ENCODE measurements around the gene SDHAF2. TPM values are rescaled to one million over a fixed set of nuclear protein-coding genes. Genes with fewer than 3 reads are reported as not detected.

Gene SDHAF2
- total RNA-seq, 1 experiment from 2014 or later, result 90.4 TPM

DNA sequence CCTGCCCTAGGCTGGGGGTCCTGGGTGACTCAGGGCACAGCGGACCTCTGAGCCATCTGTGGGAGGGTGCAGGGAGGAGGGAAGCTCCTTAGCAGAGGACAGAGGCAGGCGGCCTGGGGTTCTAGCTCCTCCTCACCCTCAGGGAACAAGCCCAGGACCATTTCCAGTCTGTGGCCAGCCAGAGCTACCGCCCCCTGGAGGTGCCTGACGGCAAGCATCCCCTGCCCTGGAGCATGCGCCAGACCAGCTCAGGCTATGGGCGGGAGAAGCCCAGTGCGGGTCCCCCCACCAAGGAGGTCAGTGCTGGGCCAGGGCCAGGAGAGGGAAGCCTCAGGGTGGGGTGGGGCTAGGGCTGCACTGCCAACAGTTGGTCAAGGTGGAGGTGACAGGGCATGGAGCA is 52.6 kb downstream of the SDHAF2 start:
- no peak overlapping the region for H2AFZ ChIP-seq (ENCODE audit: low read length)
- ChIA-PET CTCF (interaction anchor here (0.6 to 1.3 kb wide), 5 partner anchors 12 to 156 kb away, joined by 3 read pairs; no protein-coding TSS in a partner anchor), POLR2A (ENCODE audit: unreplicated experiment) (no interaction called here)
- no peaks in the 10 kb centered on the region for H4K20me1 ChIP-seq (ENCODE audit: low read length)
- no peak for TF ChIP-seq EZH2phosphoT487 (IDR thresholded peaks at IDR 0.05; ENCODE audit: borderline replicate concordance, low read length)
- TF ChIP-seq, protein P1, sequence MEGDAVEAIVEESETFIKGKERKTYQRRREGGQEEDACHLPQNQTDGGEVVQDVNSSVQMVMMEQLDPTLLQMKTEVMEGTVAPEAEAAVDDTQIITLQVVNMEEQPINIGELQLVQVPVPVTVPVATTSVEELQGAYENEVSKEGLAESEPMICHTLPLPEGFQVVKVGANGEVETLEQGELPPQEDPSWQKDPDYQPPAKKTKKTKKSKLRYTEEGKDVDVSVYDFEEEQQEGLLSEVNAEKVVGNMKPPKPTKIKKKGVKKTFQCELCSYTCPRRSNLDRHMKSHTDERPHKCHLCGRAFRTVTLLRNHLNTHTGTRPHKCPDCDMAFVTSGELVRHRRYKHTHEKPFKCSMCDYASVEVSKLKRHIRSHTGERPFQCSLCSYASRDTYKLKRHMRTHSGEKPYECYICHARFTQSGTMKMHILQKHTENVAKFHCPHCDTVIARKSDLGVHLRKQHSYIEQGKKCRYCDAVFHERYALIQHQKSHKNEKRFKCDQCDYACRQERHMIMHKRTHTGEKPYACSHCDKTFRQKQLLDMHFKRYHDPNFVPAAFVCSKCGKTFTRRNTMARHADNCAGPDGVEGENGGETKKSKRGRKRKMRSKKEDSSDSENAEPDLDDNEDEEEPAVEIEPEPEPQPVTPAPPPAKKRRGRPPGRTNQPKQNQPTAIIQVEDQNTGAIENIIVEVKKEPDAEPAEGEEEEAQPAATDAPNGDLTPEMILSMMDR (conservative IDR thresholded peaks at IDR 0.05; ENCODE audit: low read depth, low read length), result peak; percentile 75
- no peak for TF ChIP-seq EZH2 (IDR thresholded peaks at IDR 0.05; ENCODE audit: low read length, unreplicated experiment)
- no peak overlapping the region for H3K4me3 ChIP-seq (ENCODE audit: low read length)
- H3K79me2 ChIP-seq (ENCODE audit: low read length), result no peaks in the 10 kb centered on the region
- no peak overlapping the region for H3K4me2 ChIP-seq (ENCODE audit: low read length)
- peaks cover 26% of the 10 kb centered on the region for H3K4me1 ChIP-seq (ENCODE audit: insufficient read depth, low read length)
- H3K9ac ChIP-seq (ENCODE audit: low read length), result no peak overlapping the region
- H3K27me3 ChIP-seq (ENCODE audit: low read length), result no peaks in the 10 kb centered on the region
- H3K27ac ChIP-seq (ENCODE audit: low read length), result no peak overlapping the region
- BruUV-seq (replicated peaks), result no TSS peak
- ATAC-seq, result peak; percentile 27; the same call in 1 of the 2 replicates
- no peaks in the 10 kb centered on the region for H3K9me3 ChIP-seq (ENCODE audit: low read length)
- intact Hi-C loops (cut with micrococcal nuclease), result no loop called here
- no peaks in the 10 kb centered on the region for H3K9me2 ChIP-seq (replicated peaks; ENCODE audit: low read length)
- peak; percentile 37 for DNase-seq
- H3F3A ChIP-seq (ENCODE audit: low read length, unreplicated experiment), result no peaks in the 10 kb centered on the region
- H3K36me3 ChIP-seq (ENCODE audit: low read depth, low read length), result no peaks in the 10 kb centered on the region

DNA sequence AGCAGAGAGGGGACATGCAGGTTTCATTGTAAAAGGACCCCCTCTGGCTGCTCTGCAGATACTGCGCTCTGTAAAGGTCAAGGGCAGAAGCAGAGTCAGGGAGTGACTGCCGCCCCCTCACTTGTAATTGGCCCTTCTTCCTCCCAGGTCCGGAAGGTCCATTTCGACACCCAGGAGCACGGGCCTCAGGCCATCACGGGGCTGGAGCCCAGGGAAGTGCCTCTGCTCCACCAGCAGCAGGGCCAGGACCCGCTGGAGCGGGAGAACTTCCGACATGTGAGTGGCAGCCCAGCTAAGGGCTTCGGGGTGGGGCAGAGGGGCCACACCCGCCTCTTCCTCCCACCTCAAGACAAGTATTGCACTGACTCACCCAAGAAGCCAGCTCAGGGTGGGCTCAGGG is 54.6 kb downstream of the SDHAF2 start:
- TF ChIP-seq EZH2phosphoT487 (IDR thresholded peaks at IDR 0.05; ENCODE audit: borderline replicate concordance, low read length), result no peak
- TF ChIP-seq EZH2 (IDR thresholded peaks at IDR 0.05; ENCODE audit: low read length, unreplicated experiment), result no peak
- TF ChIP-seq, protein P1 (conservative IDR thresholded peaks at IDR 0.05; ENCODE audit: low read depth, low read length), result no peak
- H3K4me1 ChIP-seq (ENCODE audit: insufficient read depth, low read length), result peaks cover 46% of the 10 kb centered on the region
- H3K36me3 ChIP-seq (ENCODE audit: low read depth, low read length), result no peaks in the 10 kb centered on the region
- no peaks in the 10 kb centered on the region for H4K20me1 ChIP-seq (ENCODE audit: low read length)
- no peak overlapping the region for H3K4me3 ChIP-seq (ENCODE audit: low read length)
- no peak overlapping the region for H2AFZ ChIP-seq (ENCODE audit: low read length)
- DNase-seq (no peak), ATAC-seq (no peak)
- H3K4me2 ChIP-seq (ENCODE audit: low read length), result no peak overlapping the region
- no peaks in the 10 kb centered on the region for H3K9me2 ChIP-seq (replicated peaks; ENCODE audit: low read length)
- intact Hi-C loops (cut with micrococcal nuclease), result no loop called here
- POLR2A ChIA-PET (ENCODE audit: unreplicated experiment), result interaction anchor here (0.7 kb wide), 1 partner anchor 65 kb away, joined by 3 read pairs; no protein-coding TSS in a partner anchor
- no peak overlapping the region for H3K9ac ChIP-seq (ENCODE audit: low read length)
- no peaks in the 10 kb centered on the region for H3K27me3 ChIP-seq (ENCODE audit: low read length)
- H3K79me2 ChIP-seq (ENCODE audit: low read length), result no peaks in the 10 kb centered on the region
- no peak overlapping the region for H3K27ac ChIP-seq (ENCODE audit: low read length)
- no peaks in the 10 kb centered on the region for H3F3A ChIP-seq (ENCODE audit: low read length, unreplicated experiment)
- no TSS peak for BruUV-seq (replicated peaks)
- H3K9me3 ChIP-seq (ENCODE audit: low read length), result no peaks in the 10 kb centered on the region
- CTCF ChIA-PET, result no interaction called here

DNA sequence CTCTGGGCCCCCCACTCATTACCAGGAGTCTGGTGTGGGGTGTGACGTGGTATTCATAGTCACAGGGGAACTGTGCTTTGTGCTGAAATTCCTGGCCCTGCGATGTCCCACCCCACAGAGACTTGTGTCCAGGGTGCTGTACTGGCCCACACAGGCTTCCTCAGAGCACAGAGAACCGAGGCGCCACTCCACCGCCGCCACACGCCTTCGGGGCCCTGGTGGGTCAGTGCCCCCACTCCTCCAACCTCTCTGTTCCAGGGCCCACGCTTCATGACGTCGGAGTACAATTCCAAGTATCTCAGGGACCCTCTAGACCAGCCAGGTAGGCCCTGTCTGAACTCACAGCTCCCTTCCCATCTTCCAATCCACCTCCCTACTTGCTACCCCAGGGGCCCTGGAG is 55.2 kb downstream of the SDHAF2 start:
- H3K36me3 ChIP-seq (ENCODE audit: low read depth, low read length), result no peaks in the 10 kb centered on the region
- POLR2A ChIA-PET (ENCODE audit: unreplicated experiment), result no interaction called here
- ATAC-seq (no peak), DNase-seq (no peak)
- CTCF ChIA-PET, result no interaction called here
- no peaks in the 10 kb centered on the region for H3K27me3 ChIP-seq (ENCODE audit: low read length)
- intact Hi-C loops (cut with micrococcal nuclease), result no loop called here
- H3K4me3 ChIP-seq (ENCODE audit: low read length), result no peak overlapping the region
- no TSS peak for BruUV-seq (replicated peaks)
- peaks cover 51% of the 10 kb centered on the region for H3K4me1 ChIP-seq (ENCODE audit: insufficient read depth, low read length)
- TF ChIP-seq EZH2 (IDR thresholded peaks at IDR 0.05; ENCODE audit: low read length, unreplicated experiment), result no peak
- no peak for TF ChIP-seq EZH2phosphoT487 (IDR thresholded peaks at IDR 0.05; ENCODE audit: borderline replicate concordance, low read length)
- no peaks in the 10 kb centered on the region for H3K9me2 ChIP-seq (replicated peaks; ENCODE audit: low read length)
- H3K79me2 ChIP-seq (ENCODE audit: low read length), result no peaks in the 10 kb centered on the region
- no peak overlapping the region for H2AFZ ChIP-seq (ENCODE audit: low read length)
- H3F3A ChIP-seq (ENCODE audit: low read length, unreplicated experiment), result no peaks in the 10 kb centered on the region
- no peak overlapping the region for H3K4me2 ChIP-seq (ENCODE audit: low read length)
- H3K27ac ChIP-seq (ENCODE audit: low read length), result no peak overlapping the region
- H4K20me1 ChIP-seq (ENCODE audit: low read length), result no peaks in the 10 kb centered on the region
- H3K9me3 ChIP-seq (ENCODE audit: low read length), result no peaks in the 10 kb centered on the region
- H3K9ac ChIP-seq (ENCODE audit: low read length), result no peak overlapping the region

Data from PC-3 (cell line).